HG02943 (cell line): ENCODE results near the gene CHN2.

Source experiments
- ATAC-seq: cut with Tn5 transposase; IDR thresholded peaks from one replicate; pipeline ENCODE4 v1.9.1; 2021; ENCODE audit warnings: mild to moderate bottlenecking, low read depth, moderate library complexity; ENCODE audit not compliant: unreplicated experiment

The CHN2 gene

GRCh38 chr7:29480934-29481651, 286.5 kb downstream of the CHN2 start:
- no peak for ATAC-seq

GRCh38 chr7:29482056-29482455, 287.5 kb downstream of the CHN2 start:
- no peak for ATAC-seq

GRCh38 chr7:29483219-29484104, 288.9 kb downstream of the CHN2 start:
- no peak for ATAC-seq

GRCh38 chr7:29484280-29484679, 289.7 kb downstream of the CHN2 start:
- ATAC-seq, result no peak

- no peak for ATAC-seq
Observed at GRCh38 chr7:29485339-29486190, 291.0 kb downstream of the CHN2 start.

GRCh38 chr7:29486191-29486700, 291.7 kb downstream of the CHN2 start:
- ATAC-seq, result no peak

GRCh38 chr7:29487424-29487823, 292.8 kb downstream of the CHN2 start:
- no peak for ATAC-seq

- ATAC-seq, result no peak
Observed at GRCh38 chr7:29488203-29488970, 293.8 kb downstream of the CHN2 start.

GRCh38 chr7:29488977-29489376, 294.4 kb downstream of the CHN2 start:
- ATAC-seq, result no peak

- no peak for ATAC-seq
Observed at GRCh38 chr7:29490094-29490607, 295.6 kb downstream of the CHN2 start.

- no peak for ATAC-seq
Observed at GRCh38 chr7:29494350-29494749, 299.8 kb downstream of the CHN2 start.

GRCh38 chr7:29495653-29496052, 301.1 kb downstream of the CHN2 start:
- no peak for ATAC-seq

- ATAC-seq, result no peak
Observed at GRCh38 chr7:29496355-29497020, 301.9 kb downstream of the CHN2 start.

- ATAC-seq, result no peak
Observed at GRCh38 chr7:29499932-29500331, 305.4 kb downstream of the CHN2 start.

GRCh38 chr7:29500719-29501118, 306.1 kb downstream of the CHN2 start:
- ATAC-seq, result no peak

- no peak for ATAC-seq
Observed at GRCh38 chr7:29502133-29502532, 307.6 kb downstream of the CHN2 start.

GRCh38 chr7:29505931-29506330, 311.4 kb downstream of the CHN2 start:
- no peak for ATAC-seq

GRCh38 chr7:29508608-29509007, 314.0 kb downstream of the CHN2 start:
- ATAC-seq, result no peak

GRCh38 chr7:29510028-29510427, 315.5 kb downstream of the CHN2 start:
- ATAC-seq, result no peak
